Putamen (tissue), 1 donor: ENCODE results near the gene INTS11.
A peak's percentile ranks its signal among the peaks of the same experiment; 100 is the strongest.
"Not testable (repeated sequence)": the region's sequence is repeated elsewhere in the genome, so short reads cannot be mapped to it uniquely, and the experiment has no call there.

Source experiments
- DNase-seq: peaks from one replicate; pipeline ENCODE4 v3.0.0-alpha.2; 2016; ENCODE audit warnings: low spot score

The INTS11 gene

GRCh38 chr1:1329304-1330210 lies 5.1 kb upstream of the INTS11 start:
- DNase-seq, result no peak

- no peak for DNase-seq
Observed at GRCh38 chr1:1328254-1328653, 3.8 kb upstream of the INTS11 start.

GRCh38 chr1:1327291-1327690 lies 2.8 kb upstream of the INTS11 start:
- DNase-seq, result no peak

GRCh38 chr1:1326075-1326605 lies 1.7 kb upstream of the INTS11 start:
- no peak for DNase-seq

GRCh38 chr1:1325288-1326074 lies 1.0 kb upstream of the INTS11 start:
- DNase-seq, result no peak

GRCh38 chr1:1324084-1324523 lies 356 bp downstream of the INTS11 start:
- DNase-seq, result no peak

GRCh38 chr1:1322952-1323351 lies 1.5 kb downstream of the INTS11 start:
- no peak for DNase-seq

- DNase-seq, result no peak
Observed at GRCh38 chr1:1322418-1322817, 2.0 kb downstream of the INTS11 start.

- no peak for DNase-seq
Observed at GRCh38 chr1:1321477-1321876, 3.0 kb downstream of the INTS11 start.

- DNase-seq, result no peak
Observed at GRCh38 chr1:1320666-1321448, 3.6 kb downstream of the INTS11 start.

- no peak for DNase-seq
Observed at GRCh38 chr1:1319646-1319941, 4.9 kb downstream of the INTS11 start.

GRCh38 chr1:1318777-1319645 lies 5.4 kb downstream of the INTS11 start:
- no peak for DNase-seq

- DNase-seq, result peak; percentile 59
Observed at GRCh38 chr1:1318131-1318652, 6.3 kb downstream of the INTS11 start.

- no peak for DNase-seq
Observed at GRCh38 chr1:1317420-1317819, 7.0 kb downstream of the INTS11 start.

GRCh38 chr1:1316199-1316598 lies 8.3 kb downstream of the INTS11 start:
- not testable (repeated sequence) for DNase-seq

GRCh38 chr1:1315435-1315954 lies 9.0 kb downstream of the INTS11 start:
- DNase-seq, result no peak

GRCh38 chr1:1314678-1315335 lies 9.7 kb downstream of the INTS11 start:
- no peak for DNase-seq

GRCh38 chr1:1314237-1314586 lies 10.2 kb downstream of the INTS11 start:
- DNase-seq, result no peak

GRCh38 chr1:1313500-1314236 lies 10.8 kb downstream of the INTS11 start:
- DNase-seq, result no peak
